ENCODE measurements around the gene FPGS.

DNA sequence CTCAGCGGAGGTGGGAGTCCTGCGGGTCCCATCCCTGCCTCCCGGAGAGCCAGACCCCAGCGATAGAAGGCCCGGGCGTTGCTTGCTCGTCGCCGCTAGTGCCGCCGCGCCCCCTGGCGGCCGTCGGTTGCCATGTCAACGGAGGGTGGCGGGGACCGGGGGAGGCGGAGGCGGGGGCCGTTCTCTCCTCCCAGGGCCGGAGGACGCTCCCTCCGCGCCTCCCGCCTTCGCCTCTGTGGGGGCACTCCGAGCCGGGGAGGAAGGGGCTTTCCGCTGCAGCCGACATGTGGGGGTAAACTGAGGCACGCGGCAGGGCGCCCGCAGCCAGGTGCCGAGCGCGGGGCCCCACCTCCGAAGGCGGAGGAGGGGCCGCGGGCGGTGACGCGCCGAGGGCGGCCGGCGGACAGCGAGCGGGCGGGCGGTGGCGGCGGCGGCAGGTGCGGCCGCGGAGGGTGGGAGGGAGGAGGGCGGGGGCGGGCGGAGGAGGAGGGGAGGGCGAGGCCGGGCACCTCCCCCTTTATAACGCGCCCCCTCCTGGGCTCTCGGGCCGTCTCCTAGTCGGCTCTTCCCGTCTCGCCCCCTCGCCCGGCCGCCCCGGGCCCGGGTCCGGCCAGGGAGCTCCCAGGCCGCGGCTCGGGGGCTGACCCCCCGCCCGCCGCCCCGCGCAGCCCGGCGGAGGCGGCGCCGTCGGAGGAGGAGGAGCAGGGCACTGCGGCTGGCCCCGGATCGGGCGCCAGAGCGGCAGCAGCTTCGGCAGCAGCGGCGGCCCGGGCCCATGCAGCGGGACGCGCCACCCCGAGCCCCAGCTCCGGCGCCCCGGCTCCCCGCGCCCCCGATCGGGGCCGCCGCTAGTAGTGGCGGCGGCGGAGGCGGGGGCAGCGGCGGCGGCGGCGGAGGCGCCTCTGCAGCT is 17.4 kb upstream of the FPGS start:
- TF ChIP-seq, protein P1, sequence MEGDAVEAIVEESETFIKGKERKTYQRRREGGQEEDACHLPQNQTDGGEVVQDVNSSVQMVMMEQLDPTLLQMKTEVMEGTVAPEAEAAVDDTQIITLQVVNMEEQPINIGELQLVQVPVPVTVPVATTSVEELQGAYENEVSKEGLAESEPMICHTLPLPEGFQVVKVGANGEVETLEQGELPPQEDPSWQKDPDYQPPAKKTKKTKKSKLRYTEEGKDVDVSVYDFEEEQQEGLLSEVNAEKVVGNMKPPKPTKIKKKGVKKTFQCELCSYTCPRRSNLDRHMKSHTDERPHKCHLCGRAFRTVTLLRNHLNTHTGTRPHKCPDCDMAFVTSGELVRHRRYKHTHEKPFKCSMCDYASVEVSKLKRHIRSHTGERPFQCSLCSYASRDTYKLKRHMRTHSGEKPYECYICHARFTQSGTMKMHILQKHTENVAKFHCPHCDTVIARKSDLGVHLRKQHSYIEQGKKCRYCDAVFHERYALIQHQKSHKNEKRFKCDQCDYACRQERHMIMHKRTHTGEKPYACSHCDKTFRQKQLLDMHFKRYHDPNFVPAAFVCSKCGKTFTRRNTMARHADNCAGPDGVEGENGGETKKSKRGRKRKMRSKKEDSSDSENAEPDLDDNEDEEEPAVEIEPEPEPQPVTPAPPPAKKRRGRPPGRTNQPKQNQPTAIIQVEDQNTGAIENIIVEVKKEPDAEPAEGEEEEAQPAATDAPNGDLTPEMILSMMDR (IDR thresholded peaks at IDR 0.05): peak; percentile 92 to 96 (median 95)
- peak; percentile 11 for TF ChIP-seq POLR2A (IDR thresholded peaks at IDR 0.05)

Data from ovary (tissue), 3 donors.